NB4 (cell line): ENCODE results near the gene HINT3.

ENCODE experiments used
- POLR2A ChIP-seq: IDR thresholded peaks from 2 replicates; pipeline ENCODE4 v1.6.1; 2011; ENCODE audit warnings: mild to moderate bottlenecking; ENCODE audit not compliant: insufficient read length; ENCODE audit errors: extremely low read depth
- TF ChIP-seq, protein P1 (sequence below): IDR thresholded peaks from one replicate; pipeline ENCODE4 v1.5.1; 2012; ENCODE audit warnings: low read depth, low read length

DNA sequence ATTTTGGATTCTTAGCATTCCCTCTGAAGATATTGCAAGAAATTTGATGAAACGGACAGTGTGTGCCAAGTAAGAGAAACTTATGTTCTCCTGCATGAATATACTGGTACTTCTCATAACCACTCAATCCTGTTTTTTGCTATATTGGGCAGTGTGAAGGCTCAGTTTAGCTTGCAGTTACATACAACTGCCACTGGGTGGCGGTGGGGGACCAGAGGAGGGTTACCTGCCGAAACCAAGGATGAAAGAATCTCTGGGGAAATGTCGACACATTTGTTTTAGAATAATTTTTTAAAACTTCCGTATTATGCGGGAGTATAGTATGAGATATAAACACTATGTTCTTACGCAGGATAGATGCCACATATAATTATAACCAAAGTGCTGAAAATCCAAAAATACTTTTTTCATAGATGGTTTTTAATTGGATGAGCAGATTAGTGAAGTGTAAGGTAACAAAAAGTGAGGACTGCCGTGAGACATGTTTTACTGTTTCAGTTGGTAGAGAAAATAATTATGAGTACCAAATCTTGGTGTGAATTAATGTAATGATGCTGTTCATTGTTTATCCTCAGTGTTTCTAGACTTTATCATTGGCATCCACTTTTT, 39.5 kb downstream of the HINT3 start:
- TF ChIP-seq, protein P1, sequence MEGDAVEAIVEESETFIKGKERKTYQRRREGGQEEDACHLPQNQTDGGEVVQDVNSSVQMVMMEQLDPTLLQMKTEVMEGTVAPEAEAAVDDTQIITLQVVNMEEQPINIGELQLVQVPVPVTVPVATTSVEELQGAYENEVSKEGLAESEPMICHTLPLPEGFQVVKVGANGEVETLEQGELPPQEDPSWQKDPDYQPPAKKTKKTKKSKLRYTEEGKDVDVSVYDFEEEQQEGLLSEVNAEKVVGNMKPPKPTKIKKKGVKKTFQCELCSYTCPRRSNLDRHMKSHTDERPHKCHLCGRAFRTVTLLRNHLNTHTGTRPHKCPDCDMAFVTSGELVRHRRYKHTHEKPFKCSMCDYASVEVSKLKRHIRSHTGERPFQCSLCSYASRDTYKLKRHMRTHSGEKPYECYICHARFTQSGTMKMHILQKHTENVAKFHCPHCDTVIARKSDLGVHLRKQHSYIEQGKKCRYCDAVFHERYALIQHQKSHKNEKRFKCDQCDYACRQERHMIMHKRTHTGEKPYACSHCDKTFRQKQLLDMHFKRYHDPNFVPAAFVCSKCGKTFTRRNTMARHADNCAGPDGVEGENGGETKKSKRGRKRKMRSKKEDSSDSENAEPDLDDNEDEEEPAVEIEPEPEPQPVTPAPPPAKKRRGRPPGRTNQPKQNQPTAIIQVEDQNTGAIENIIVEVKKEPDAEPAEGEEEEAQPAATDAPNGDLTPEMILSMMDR: peak; percentile 96
- no peak for TF ChIP-seq POLR2A
